RWPE1 (cell line): Measurements from ENCODE around the gene UBE2G2.

ENCODE experiments used
- CTCF ChIA-PET: fragments of 350-600 bp; sonication (Branson Sonifier 250); formaldehyde crosslinking; extraction: SDS; loops from one replicate; lab custom pipeline; 2021; lab: Yijun Ruan, JAX
- POLR2A ChIA-PET: fragments of 400-600 bp; formaldehyde crosslinking; extraction: SDS; loops from one replicate; lab custom pipeline; 2020; ENCODE audit warnings: antibody characterized with exemption; ENCODE audit not compliant: low non-redundant PET; lab: Yijun Ruan, JAX
- DNase-seq: peaks from one replicate; pipeline ENCODE4 v3.0.0; 2012; ENCODE audit warnings: low spot score
- H3K27ac ChIP-seq: fragments of 450-650 bp; 2 replicates; pipeline ENCODE4 v1.5.1; 2017
- TF ChIP-seq, protein P1 (sequence below): fragments of 450-650 bp; conservative IDR thresholded peaks from 2 replicates; pipeline ENCODE4 v1.5.1; 2017; ENCODE audit warnings: low read depth, mild to moderate bottlenecking

Gene UBE2G2

DNA sequence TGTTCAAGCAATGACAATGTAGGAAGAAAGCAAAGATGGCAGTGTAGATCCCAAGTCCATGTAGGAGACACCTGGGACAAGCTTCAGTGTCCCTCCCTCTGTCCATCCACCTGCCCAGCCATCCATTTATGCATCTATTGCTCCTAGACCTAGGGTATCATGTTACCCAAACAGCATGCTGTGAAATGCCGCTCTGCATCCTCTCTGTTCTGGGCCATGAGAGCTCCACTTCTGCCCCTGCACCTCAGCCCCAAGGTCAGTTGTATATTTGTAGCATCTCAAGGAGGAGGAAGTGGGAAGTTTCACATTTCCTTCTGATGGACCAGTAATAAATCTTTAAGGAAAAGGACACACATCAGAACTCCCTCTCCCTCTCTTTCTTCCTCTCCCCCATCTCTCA is 62.3 kb downstream of the UBE2G2 start:
- DNase-seq: no peak
- CTCF ChIA-PET: interaction anchor here (1.5 to 2.1 kb wide), 2 partner anchors 54 to 229 kb away, joined by 4 to 10 read pairs; no protein-coding TSS in a partner anchor
- TF ChIP-seq, protein P1, sequence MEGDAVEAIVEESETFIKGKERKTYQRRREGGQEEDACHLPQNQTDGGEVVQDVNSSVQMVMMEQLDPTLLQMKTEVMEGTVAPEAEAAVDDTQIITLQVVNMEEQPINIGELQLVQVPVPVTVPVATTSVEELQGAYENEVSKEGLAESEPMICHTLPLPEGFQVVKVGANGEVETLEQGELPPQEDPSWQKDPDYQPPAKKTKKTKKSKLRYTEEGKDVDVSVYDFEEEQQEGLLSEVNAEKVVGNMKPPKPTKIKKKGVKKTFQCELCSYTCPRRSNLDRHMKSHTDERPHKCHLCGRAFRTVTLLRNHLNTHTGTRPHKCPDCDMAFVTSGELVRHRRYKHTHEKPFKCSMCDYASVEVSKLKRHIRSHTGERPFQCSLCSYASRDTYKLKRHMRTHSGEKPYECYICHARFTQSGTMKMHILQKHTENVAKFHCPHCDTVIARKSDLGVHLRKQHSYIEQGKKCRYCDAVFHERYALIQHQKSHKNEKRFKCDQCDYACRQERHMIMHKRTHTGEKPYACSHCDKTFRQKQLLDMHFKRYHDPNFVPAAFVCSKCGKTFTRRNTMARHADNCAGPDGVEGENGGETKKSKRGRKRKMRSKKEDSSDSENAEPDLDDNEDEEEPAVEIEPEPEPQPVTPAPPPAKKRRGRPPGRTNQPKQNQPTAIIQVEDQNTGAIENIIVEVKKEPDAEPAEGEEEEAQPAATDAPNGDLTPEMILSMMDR: no peak
- H3K27ac ChIP-seq: no peak overlapping the region
- POLR2A ChIA-PET: no interaction called here

DNA sequence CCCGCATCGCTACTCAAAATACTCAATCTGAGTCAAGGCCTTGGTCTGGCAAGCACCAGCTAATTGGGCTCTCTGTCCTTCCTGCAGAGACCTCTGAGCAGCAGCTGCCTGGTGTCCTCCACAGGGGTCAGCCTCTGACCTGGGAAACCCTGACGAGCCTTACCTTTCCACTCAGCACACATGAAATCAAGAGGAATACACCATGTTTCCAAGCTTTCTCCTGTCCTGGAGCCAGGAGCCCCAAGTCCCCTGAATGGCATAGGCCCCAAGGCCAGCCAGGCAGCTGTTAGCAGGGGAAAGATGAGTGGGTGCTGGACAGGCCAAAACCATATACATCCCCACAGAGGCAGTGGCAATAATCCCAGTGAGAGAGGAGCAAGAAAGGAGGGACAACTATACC is 63.0 kb downstream of the UBE2G2 start:
- TF ChIP-seq, protein P1: no peak
- ChIA-PET POLR2A (no interaction called here), CTCF (interaction anchor here (0.6 to 0.7 kb wide), 2 partner anchors 229 to 721 kb away, joined by 3 to 8 read pairs; no protein-coding TSS in a partner anchor)
- DNase-seq: no peak
- H3K27ac ChIP-seq: no peak overlapping the region

DNA sequence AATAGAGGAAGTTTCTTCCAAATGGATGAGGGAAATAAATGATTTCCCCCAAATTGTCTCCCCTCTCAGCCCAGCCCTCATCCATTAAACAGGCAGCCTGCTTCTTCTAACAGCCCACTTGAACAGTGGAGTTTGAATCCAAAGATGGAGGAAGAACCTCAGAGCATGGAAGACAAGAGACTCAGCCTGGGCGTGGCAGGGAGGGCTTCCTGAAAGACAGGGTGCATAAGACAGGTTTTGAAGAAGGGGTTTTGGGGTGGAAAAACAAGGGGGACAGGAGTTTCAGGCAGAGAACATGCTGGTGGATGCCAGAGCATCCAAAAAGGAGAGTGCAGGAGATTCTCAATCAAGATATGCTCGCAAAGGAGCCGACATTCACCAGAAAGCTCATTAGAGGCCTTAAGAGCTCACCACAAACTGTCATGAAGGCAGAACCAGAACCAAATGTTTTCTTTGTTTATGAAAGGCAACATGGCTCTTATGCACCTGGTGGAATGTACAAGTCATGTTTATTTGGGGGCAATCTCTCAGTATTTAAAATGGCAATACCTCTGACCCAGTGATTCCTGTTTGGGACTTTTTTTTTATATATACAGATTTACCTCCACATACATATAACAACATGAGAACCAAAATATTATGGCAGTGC is 63.8 kb downstream of the UBE2G2 start:
- POLR2A ChIA-PET: no interaction called here
- CTCF ChIA-PET: interaction anchor here (0.6 to 0.7 kb wide), 2 partner anchors 228 to 721 kb away, joined by 3 to 8 read pairs; no protein-coding TSS in a partner anchor
- no peak for DNase-seq
- TF ChIP-seq, protein P1: no peak
- no peak overlapping the region for H3K27ac ChIP-seq

DNA sequence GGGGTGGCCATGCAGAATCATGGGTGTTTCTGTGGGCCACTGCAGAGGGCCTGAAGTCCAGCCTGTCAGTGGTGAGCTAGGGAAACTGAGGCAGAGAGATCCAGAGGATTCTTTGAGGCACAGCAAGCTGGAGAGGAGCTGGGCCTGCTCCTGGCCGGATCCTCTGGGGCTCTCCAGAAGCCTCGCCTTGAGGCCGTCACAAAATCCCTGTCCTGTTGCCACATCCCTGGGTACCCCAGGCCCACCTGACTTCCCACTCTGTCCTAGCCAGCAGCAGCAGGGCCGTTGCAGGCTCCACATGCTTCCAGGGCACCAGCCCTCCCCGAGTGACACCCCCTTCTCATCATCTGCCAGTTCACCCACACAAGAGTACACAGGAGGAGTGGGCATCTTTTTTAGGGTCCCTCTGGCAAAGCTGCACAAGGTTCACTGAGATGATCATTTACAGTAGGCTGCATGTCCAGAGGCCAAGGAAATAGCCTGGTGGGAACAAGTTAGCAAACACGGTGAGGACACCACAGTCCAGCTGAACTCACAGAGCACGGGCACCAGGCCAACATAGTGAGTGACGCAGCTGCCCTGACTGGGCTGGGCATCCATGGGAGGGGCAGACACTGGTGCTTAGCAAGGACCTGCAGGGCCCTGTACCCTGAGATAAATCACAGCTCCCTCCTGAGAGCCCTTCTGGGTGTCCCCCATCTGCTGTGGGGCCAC is 65.2 kb downstream of the UBE2G2 start:
- POLR2A ChIA-PET: no interaction called here
- TF ChIP-seq, protein P1: no peak
- H3K27ac ChIP-seq: peak overlapping the region; percentile 30
- DNase-seq: peak; percentile 73
- CTCF ChIA-PET: interaction anchor here (0.5 kb wide), 1 partner anchor 78 kb away, joined by 3 read pairs; no protein-coding TSS in a partner anchor

DNA sequence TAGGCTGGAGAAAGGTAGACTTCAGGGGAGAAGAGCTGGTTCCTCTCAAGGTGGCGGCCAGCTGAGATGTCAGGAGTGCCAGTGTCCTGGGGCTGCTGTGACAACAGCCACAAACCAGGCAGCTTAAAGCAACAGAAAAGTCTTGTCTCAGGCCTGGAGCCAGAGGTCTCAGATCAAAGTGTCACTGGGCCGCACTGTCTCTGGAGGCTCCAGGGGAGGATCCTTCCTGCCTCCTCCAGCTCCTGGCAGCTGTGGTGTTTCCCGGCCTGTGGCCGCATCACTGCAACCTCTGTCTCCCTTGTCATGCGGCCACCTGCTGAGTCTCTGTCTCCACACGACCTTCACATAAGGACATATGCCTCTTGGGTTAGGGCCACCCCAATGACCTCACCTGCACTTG is 65.8 kb downstream of the UBE2G2 start:
- POLR2A ChIA-PET: no interaction called here
- TF ChIP-seq, protein P1: no peak
- H3K27ac ChIP-seq: no peak overlapping the region
- CTCF ChIA-PET: no interaction called here
- DNase-seq: no peak

DNA sequence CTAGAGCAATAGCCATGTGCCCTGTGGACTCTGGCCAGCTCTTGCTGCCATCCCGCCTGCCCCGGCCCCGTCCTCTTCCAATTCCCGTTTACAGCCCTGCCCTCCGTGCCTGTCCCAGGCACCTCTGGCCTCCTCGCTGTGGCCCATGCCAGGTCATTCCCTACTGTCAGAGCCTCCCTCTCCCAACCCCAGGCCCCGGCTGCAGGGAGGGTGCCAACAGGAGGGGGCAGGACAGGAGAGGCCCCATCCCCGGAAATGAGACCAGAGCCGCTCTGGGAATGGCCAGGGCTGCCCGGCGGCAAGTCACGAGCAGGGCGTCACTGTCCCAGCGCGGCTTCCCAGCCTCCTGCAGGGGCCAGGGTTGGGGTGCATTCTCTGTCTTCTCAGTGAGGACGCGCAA is 66.8 kb downstream of the UBE2G2 start:
- TF ChIP-seq, protein P1: no peak
- H3K27ac ChIP-seq: no peak overlapping the region
- CTCF ChIA-PET: no interaction called here
- POLR2A ChIA-PET: no interaction called here
- no peak for DNase-seq
